H9 (cell line): ENCODE results near the gene ARFGEF3. TPM values are rescaled to one million over a fixed set of nuclear protein-coding genes. Genes with fewer than 3 reads are reported as not detected.

Source experiments
- DNase-seq: peaks from one replicate; pipeline ENCODE4 v3.0.0-alpha.2; 2017
- H2AFZ ChIP-seq: one replicate; pipeline ENCODE4 v1.6.1; 2013; ENCODE audit warnings: mild to moderate bottlenecking, low read length, control low read depth, moderate library complexity
- H2AK5ac ChIP-seq: 2 replicates; pipeline ENCODE4 v1.6.1; 2013; ENCODE audit warnings: low read length, control low read depth, mixed read lengths; ENCODE audit not compliant: insufficient read length
- H2BK120ac ChIP-seq: one replicate; pipeline ENCODE4 v1.6.1; 2013; ENCODE audit warnings: low read depth, mild to moderate bottlenecking, low read length, control low read depth, inconsistent platforms; ENCODE audit not compliant: poor library complexity, severe bottlenecking
- H2BK12ac ChIP-seq: 2 replicates; pipeline ENCODE4 v1.6.1; 2013; ENCODE audit warnings: low read length, control low read depth, mixed read lengths, low read depth; ENCODE audit not compliant: insufficient read length
- H2BK15ac ChIP-seq: 2 replicates; pipeline ENCODE4 v1.6.1; 2013; ENCODE audit warnings: low read depth, low read length, control low read depth
- H2BK20ac ChIP-seq: one replicate; pipeline ENCODE4 v1.6.1; 2013; ENCODE audit warnings: low read depth, mild to moderate bottlenecking, low read length, control low read depth, inconsistent platforms; ENCODE audit not compliant: poor library complexity, severe bottlenecking
- H2BK5ac ChIP-seq: 2 replicates; pipeline ENCODE4 v1.6.1; 2013; ENCODE audit warnings: low read length, control low read depth, mixed read lengths; ENCODE audit not compliant: insufficient read length
- H3K14ac ChIP-seq: 2 replicates; pipeline ENCODE4 v1.6.1; 2013; ENCODE audit warnings: low read length, control low read depth; ENCODE audit not compliant: insufficient read depth
- H3K18ac ChIP-seq: 2 replicates; pipeline ENCODE4 v1.6.1; 2013; ENCODE audit warnings: low read depth, mild to moderate bottlenecking, mixed read lengths, low read length, control low read depth; ENCODE audit not compliant: insufficient read length
- H3K23ac ChIP-seq: 2 replicates; pipeline ENCODE4 v1.6.1; 2013; ENCODE audit warnings: low read length, control low read depth, mixed read lengths, low read depth; ENCODE audit not compliant: insufficient read length
- H3K23me2 ChIP-seq: 2 replicates; pipeline ENCODE4 v1.6.1; 2013; ENCODE audit warnings: low read depth, mild to moderate bottlenecking, mixed read lengths, low read length, control low read depth; ENCODE audit not compliant: insufficient read length, poor library complexity, severe bottlenecking
- H3K27ac ChIP-seq: 2 replicates; pipeline ENCODE4 v1.5.1; 2013; ENCODE audit warnings: low read length, control low read depth, mixed read lengths, low read depth; ENCODE audit not compliant: insufficient read length
- H3K27me3 ChIP-seq: 2 replicates; pipeline ENCODE4 v1.6.1; 2013; ENCODE audit warnings: low read length, control low read depth, inconsistent platforms; ENCODE audit not compliant: insufficient read depth
- H3K4ac ChIP-seq: 2 replicates; pipeline ENCODE4 v1.6.1; 2013; ENCODE audit warnings: low read depth, mild to moderate bottlenecking, control low read depth, inconsistent platforms, low read length, moderate library complexity
- H3K4me1 ChIP-seq: 2 replicates; pipeline ENCODE4 v1.6.1; 2013; ENCODE audit warnings: low read length, control low read depth, inconsistent platforms; ENCODE audit not compliant: insufficient read depth
- H3K4me2 ChIP-seq: 2 replicates; pipeline ENCODE4 v1.6.1; 2013; ENCODE audit warnings: low read length, control low read depth, mixed read lengths; ENCODE audit not compliant: insufficient read length, insufficient read depth
- H3K56ac ChIP-seq: 2 replicates; pipeline ENCODE4 v1.6.1; 2013; ENCODE audit warnings: low read depth, mild to moderate bottlenecking, mixed read lengths, low read length, control low read depth; ENCODE audit not compliant: insufficient read length
- H3K79me1 ChIP-seq: 2 replicates; pipeline ENCODE4 v1.6.1; 2013; ENCODE audit warnings: low read depth, mild to moderate bottlenecking, moderate library complexity, low read length, control low read depth, inconsistent platforms; ENCODE audit not compliant: insufficient read depth, poor library complexity, severe bottlenecking
- H3K79me2 ChIP-seq: 2 replicates; pipeline ENCODE4 v1.6.1; 2013; ENCODE audit warnings: low read length, control low read depth, inconsistent platforms; ENCODE audit not compliant: insufficient read depth
- H3K9ac ChIP-seq: 2 replicates; pipeline ENCODE4 v1.6.1; 2013; ENCODE audit warnings: low read length, control low read depth, mixed read lengths; ENCODE audit not compliant: insufficient read length; ENCODE audit errors: extremely low read depth
- H3K9me3 ChIP-seq: one replicate; pipeline ENCODE4 v1.6.1; 2013; ENCODE audit warnings: low read depth, low read length, inconsistent platforms; ENCODE audit not compliant: control insufficient read depth
- H3T11ph ChIP-seq: one replicate; pipeline ENCODE4 v1.6.1; 2013; ENCODE audit warnings: mild to moderate bottlenecking, low read length, control low read depth, inconsistent platforms
- H4K20me1 ChIP-seq: one replicate; pipeline ENCODE4 v1.6.1; 2013; ENCODE audit not compliant: control insufficient read depth, insufficient read length, insufficient read depth
- H4K5ac ChIP-seq: 2 replicates; pipeline ENCODE4 v1.6.1; 2013; ENCODE audit warnings: low read depth, mild to moderate bottlenecking, mixed read lengths, low read length, control low read depth; ENCODE audit not compliant: insufficient read length
- H4K8ac ChIP-seq: replicated peaks from 2 replicates; pipeline ENCODE4 v1.6.1; 2013; ENCODE audit warnings: low read length, control low read depth, mixed read lengths, low read depth; ENCODE audit not compliant: insufficient read length
- H4K91ac ChIP-seq: 2 replicates; pipeline ENCODE4 v1.6.1; 2013; ENCODE audit warnings: low read depth, mild to moderate bottlenecking, moderate library complexity, mixed read lengths, low read length, control low read depth; ENCODE audit not compliant: insufficient read length
- H3K27ac Mint-ChIP-seq, 3 experiments: 2 replicates in 2 of 3; 3 replicates in 1 of 3; pipeline ENCODE4 v1.8.0; 2020 to 2021; ENCODE audit warnings: mixed read lengths in 3 of 3, mild to moderate bottlenecking in 1 of 3, moderate library complexity in 1 of 3
- H3K27me3 Mint-ChIP-seq: 2 replicates; pipeline ENCODE4 v1.8.0; 2021; ENCODE audit warnings: low read depth, mild to moderate bottlenecking, moderate library complexity, mixed read lengths
- H3K36me3 Mint-ChIP-seq, 3 experiments: 2 replicates in 2 of 3; 3 replicates in 1 of 3; pipeline ENCODE4 v1.8.0; 2020 to 2021; ENCODE audit warnings: low read depth in 3 of 3, mixed read lengths in 3 of 3; ENCODE audit not compliant: insufficient read depth in 1 of 3
- H3K4me1 Mint-ChIP-seq, 2 experiments: 2 replicates each; pipeline ENCODE4 v1.8.0; 2020; ENCODE audit warnings: mixed read lengths in 2 of 2
- H3K4me3 Mint-ChIP-seq, 2 experiments: 2 replicates in 1 of 2; 3 replicates in 1 of 2; pipeline ENCODE4 v1.8.0; 2020 to 2021; ENCODE audit warnings: mild to moderate bottlenecking in 2 of 2, mixed read lengths in 2 of 2, moderate library complexity in 1 of 2
- H3K9me3 Mint-ChIP-seq, 2 experiments: 2 replicates in 1 of 2; 3 replicates in 1 of 2; pipeline ENCODE4 v1.8.0; 2020; ENCODE audit warnings: mild to moderate bottlenecking in 2 of 2, mixed read lengths in 2 of 2, moderate library complexity in 1 of 2
- CTCF ChIP-seq: fragments of 200-600 bp; sonication (generic); conservative IDR thresholded peaks from 3 replicates; pipeline ENCODE4 v1.8.0; 2021; ENCODE audit warnings: antibody characterized with exemption, mild to moderate bottlenecking
- WGBS: extraction: QIAGEN DNeasy Blood & Tissue Kit; methylation state at CpG from one replicate; pipeline ENCODE4 v1.1.7; 2013; ENCODE audit warnings: missing lambda C conversion rate, low lambda C conversion rate, mixed read lengths; ENCODE audit not compliant: insufficient read length; ENCODE audit errors: extremely low coverage; 5-methylcytosine and 5-hydroxymethylcytosine counted together
- total RNA-seq: library from RNA; stranded (reverse); gene quantifications from 2 replicates; pipeline ENCODE4 v1.2.1, GENCODE V29; 2021

Gene ARFGEF3
- total RNA-seq, 1 experiment from 2014 or later, result 13.7 TPM

GRCh38 chr6:138229663-138230179 lies 68.0 kb downstream of the ARFGEF3 start:
- no peak overlapping the region; the same call in 1 of the 2 replicates for H3K14ac ChIP-seq
- no peak overlapping the region for H3K56ac ChIP-seq
- H3K4me3 Mint-ChIP-seq, result no peak overlapping the region
- no peaks in the 10 kb centered on the region for H3K23me2 ChIP-seq
- no peak overlapping the region for H2BK15ac ChIP-seq
- H2AFZ ChIP-seq, result no peak overlapping the region
- H4K91ac ChIP-seq, result no peak overlapping the region
- no peak overlapping the region for H2BK120ac ChIP-seq
- H3K9me3 Mint-ChIP-seq, result no peaks in the 10 kb centered on the region
- no peak overlapping the region for H3K9ac ChIP-seq
- no CpG with 5 or more reads among the region's 11 CpGs for WGBS
- H3T11ph ChIP-seq, result no peak overlapping the region
- H3K4me1 Mint-ChIP-seq, result peaks cover 16 to 21% of the 10 kb centered on the region in 2 experiments
- H3K36me3 Mint-ChIP-seq, result no peaks in the 10 kb centered on the region
- no peaks in the 10 kb centered on the region for H3K27me3 Mint-ChIP-seq
- no peaks in the 10 kb centered on the region for H3K9me3 ChIP-seq
- H2BK20ac ChIP-seq, result no peak overlapping the region
- no peak for DNase-seq
- H4K20me1 ChIP-seq, result no peaks in the 10 kb centered on the region
- H3K4ac ChIP-seq, result no peak overlapping the region
- H2AK5ac ChIP-seq, result no peak overlapping the region
- H3K18ac ChIP-seq, result no peak overlapping the region
- H3K27me3 ChIP-seq, result no peaks in the 10 kb centered on the region
- H3K23ac ChIP-seq, result no peak overlapping the region
- no peak overlapping the region; a peak in 1 of 7 replicates for H3K27ac Mint-ChIP-seq
- no peak overlapping the region for H3K27ac ChIP-seq
- no peaks in the 10 kb centered on the region for H3K4me1 ChIP-seq
- no peak for TF ChIP-seq CTCF
- H3K79me1 ChIP-seq, result no peaks in the 10 kb centered on the region
- no peaks in the 10 kb centered on the region for H3K79me2 ChIP-seq
- no peak overlapping the region for H3K4me2 ChIP-seq
- no peak overlapping the region for H2BK5ac ChIP-seq
- H2BK12ac ChIP-seq, result no peak overlapping the region
- no peak overlapping the region for H4K8ac ChIP-seq
- no peak overlapping the region for H4K5ac ChIP-seq
